RWPE2 (cell line): ENCODE measurements around the gene PLD5.
A peak's percentile ranks its signal among the peaks of the same experiment; 100 is the strongest.

Experiments used
- ATAC-seq: fragments of 200-7000 bp; cut with Tn5 transposase; 3 replicates; pipeline ENCODE4 v1.9.1; 2021; ENCODE audit warnings: low read depth
- DNase-seq: peaks from one replicate; pipeline ENCODE4 v3.0.0-alpha.2; 2020; ENCODE audit warnings: low spot score
- H3K27ac ChIP-seq: fragments of 450-650 bp; 2 replicates; pipeline ENCODE4 v1.5.1; 2017; ENCODE audit warnings: mild to moderate bottlenecking; ENCODE audit not compliant: poor library complexity, severe bottlenecking
- H3K27me3 ChIP-seq: fragments of 250-450 bp; sonication (Bioruptor Pico); 2 replicates; pipeline ENCODE4 v1.5.1; 2021; ENCODE audit warnings: mild to moderate bottlenecking, moderate library complexity; ENCODE audit not compliant: insufficient read depth, poor library complexity, severe bottlenecking
- H3K36me3 ChIP-seq: fragments of 250-450 bp; sonication (Bioruptor Pico); 2 replicates; pipeline ENCODE4 v1.5.1; 2020; ENCODE audit warnings: low read depth, mild to moderate bottlenecking, moderate library complexity
- H3K4me1 ChIP-seq: fragments of 250-450 bp; sonication (Bioruptor Pico); 2 replicates; pipeline ENCODE4 v1.5.1; 2021; ENCODE audit warnings: mild to moderate bottlenecking, moderate library complexity; ENCODE audit not compliant: insufficient read depth, poor library complexity, severe bottlenecking
- H3K4me3 ChIP-seq: fragments of 250-450 bp; sonication (Bioruptor Pico); 2 replicates; pipeline ENCODE4 v1.5.1; 2021; ENCODE audit warnings: mild to moderate bottlenecking, moderate library complexity; ENCODE audit not compliant: severe bottlenecking
- H3K9me3 ChIP-seq: fragments of 250-450 bp; sonication (Bioruptor Pico); 2 replicates; pipeline ENCODE4 v1.5.1; 2021; ENCODE audit warnings: mild to moderate bottlenecking, moderate library complexity; ENCODE audit not compliant: severe bottlenecking
- TF ChIP-seq, protein P1 (sequence below): fragments of 450-650 bp; IDR thresholded peaks from one replicate; pipeline ENCODE4 v1.5.1; 2017; ENCODE audit warnings: mild to moderate bottlenecking, moderate library complexity; ENCODE audit not compliant: poor library complexity, severe bottlenecking

PLD5 gene

DNA sequence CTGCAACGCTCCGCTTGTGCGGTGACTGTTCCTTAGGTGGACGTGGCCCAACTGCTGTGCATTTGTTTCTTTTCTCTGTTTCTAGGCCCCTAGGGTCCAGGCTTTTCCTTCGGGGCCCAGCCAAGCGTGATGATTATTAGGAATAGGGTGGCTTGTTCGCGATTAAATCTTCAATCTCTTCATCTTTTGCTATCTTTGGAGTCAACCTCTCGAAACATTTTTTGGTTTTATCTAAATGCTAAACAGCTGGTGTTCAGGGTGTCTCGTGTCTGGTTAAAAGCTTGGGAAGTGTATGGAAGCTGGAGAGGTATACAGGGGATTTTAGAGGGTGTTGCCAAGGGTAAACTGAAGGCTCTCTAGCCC lies 844 bp upstream of the PLD5 start:
- TF ChIP-seq, protein P1, sequence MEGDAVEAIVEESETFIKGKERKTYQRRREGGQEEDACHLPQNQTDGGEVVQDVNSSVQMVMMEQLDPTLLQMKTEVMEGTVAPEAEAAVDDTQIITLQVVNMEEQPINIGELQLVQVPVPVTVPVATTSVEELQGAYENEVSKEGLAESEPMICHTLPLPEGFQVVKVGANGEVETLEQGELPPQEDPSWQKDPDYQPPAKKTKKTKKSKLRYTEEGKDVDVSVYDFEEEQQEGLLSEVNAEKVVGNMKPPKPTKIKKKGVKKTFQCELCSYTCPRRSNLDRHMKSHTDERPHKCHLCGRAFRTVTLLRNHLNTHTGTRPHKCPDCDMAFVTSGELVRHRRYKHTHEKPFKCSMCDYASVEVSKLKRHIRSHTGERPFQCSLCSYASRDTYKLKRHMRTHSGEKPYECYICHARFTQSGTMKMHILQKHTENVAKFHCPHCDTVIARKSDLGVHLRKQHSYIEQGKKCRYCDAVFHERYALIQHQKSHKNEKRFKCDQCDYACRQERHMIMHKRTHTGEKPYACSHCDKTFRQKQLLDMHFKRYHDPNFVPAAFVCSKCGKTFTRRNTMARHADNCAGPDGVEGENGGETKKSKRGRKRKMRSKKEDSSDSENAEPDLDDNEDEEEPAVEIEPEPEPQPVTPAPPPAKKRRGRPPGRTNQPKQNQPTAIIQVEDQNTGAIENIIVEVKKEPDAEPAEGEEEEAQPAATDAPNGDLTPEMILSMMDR = no peak
- DNase-seq (no peak), ATAC-seq (no peak; the same call in 1 of the 3 replicates)
- Histone ChIP-seq H3K9me3 (no peaks in the 10 kb centered on the region), H3K27ac (no peak overlapping the region), H3K36me3 (no peaks in the 10 kb centered on the region), H3K4me1 (peaks cover 4% of the 10 kb centered on the region), H3K4me3 (peak overlapping the region; percentile 40), H3K27me3 (no peaks in the 10 kb centered on the region)

DNA sequence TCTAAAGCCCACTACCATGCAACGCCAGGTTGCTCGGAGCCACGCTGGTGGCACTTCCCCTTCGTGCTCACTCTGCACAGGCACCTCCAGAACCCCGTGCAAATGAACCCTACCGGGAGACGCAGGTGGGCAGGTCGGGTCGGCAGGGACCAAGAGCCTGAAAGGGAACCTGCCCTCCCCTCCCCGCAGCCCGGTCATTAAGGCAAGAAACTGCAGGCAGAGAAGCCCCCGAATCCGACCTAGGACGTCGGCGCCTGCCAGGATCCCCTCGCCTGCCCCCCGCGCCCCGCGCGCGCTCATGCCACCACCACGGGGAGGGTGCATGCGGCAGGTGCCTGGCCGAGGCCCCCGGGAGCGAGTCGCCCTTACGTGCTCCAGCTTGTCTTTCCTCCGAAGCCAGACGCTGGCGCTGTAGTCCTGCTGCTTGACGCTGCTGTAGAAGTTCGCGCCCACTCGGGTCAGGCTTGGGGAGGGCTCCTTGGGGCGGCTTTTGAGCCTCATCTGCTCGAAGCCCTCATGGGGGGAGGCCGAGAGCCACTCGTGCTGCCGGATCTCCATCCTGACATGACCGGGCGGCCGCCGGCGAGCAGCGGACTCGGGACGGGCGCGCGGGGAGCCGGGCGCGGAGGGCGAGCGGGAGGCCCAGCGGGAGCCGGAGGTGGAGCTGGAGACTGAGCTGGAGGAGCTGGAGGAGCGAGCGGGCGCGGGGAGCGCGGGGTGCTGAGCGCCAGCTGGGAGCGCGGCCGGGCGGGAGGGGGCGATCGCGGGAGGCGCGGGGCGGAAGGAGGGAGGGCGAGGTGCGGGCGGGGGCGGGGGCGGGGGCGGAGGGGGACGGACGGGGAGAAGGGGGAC lies 552 bp downstream of the PLD5 start:
- peak; percentile 74 for ATAC-seq
- no peak overlapping the region for H3K27ac ChIP-seq
- no peak for DNase-seq
- H3K4me3 ChIP-seq = peak overlapping the region; percentile 40
- TF ChIP-seq, protein P1 = peak; percentile 44
- no peaks in the 10 kb centered on the region for H3K4me1 ChIP-seq
- H3K27me3 ChIP-seq = no peaks in the 10 kb centered on the region
- H3K36me3 ChIP-seq = no peaks in the 10 kb centered on the region
- H3K9me3 ChIP-seq = no peaks in the 10 kb centered on the region

DNA sequence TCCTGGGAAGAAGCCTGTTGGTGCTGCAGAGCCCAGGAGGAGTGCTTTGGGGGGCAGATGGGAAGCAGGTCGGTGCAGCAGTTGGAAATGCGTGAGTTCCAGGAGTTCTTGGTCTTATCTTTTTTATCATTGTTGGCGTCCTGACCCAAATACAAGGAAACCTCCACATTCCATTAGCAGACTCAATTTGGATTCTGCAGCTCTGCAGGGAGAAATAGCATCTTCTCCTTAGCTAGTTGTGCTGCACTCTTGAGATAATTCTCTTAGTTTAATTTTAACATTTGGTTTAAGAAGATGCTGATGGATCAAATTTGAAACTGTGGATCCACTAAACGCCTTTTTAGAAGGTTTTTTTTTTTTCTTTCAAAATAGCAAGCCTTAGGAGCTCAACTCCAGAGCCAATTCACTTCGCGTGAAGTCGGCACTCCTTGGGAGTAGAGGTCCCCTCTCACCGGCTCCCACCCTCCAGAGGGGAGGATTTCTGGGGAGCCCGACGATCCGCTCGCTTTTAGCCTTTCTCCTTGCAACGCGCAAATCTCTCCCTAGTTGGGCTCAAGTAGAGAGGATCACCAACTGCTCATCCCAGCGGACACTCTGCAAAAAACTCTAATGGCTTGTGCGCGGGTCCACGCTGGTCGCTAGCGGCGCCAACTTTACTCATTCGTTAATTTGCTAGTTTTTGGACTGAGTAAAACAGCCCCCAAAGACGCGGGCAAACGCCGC lies 1.3 kb downstream of the PLD5 start:
- Histone ChIP-seq H3K27me3 (no peaks in the 10 kb centered on the region), H3K27ac (no peak overlapping the region), H3K4me1 (no peaks in the 10 kb centered on the region), H3K36me3 (no peaks in the 10 kb centered on the region), H3K4me3 (peak overlapping the region; percentile 40), H3K9me3 (no peaks in the 10 kb centered on the region)
- ATAC-seq (no peak), DNase-seq (no peak)
- TF ChIP-seq, protein P1 = no peak

DNA sequence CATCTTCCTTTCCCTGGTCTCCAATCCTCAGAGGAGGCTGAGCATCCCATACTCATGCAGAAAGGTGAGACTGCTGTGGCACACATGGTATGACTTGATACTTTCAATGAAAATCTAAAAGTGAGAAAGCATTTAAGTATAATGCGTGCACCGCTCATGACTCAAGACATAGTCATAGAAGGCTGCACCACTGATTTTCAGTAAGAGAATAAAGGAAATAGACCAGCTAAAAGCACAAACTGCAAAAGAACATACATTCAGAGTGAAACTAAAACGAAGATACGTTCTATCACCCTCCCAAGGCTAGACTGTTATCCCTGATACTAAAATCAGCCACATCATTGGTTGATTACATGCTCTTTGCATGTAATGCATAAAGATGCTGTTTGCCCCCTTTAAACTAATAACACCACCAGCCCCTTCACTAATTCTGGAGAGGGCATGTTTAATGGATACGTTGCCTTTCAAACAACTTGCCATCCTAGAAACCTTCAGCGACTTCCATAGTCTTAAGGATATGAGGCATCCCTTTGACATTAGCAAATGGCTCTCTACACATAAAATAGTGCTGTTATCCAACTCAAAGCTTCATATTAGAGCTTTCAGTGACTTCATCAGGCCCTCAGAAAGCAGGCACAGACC lies 2.1 kb downstream of the PLD5 start:
- Histone ChIP-seq H3K4me1 (no peaks in the 10 kb centered on the region), H3K27me3 (no peaks in the 10 kb centered on the region), H3K27ac (no peak overlapping the region), H3K9me3 (no peaks in the 10 kb centered on the region), H3K4me3 (peak overlapping the region; percentile 10), H3K36me3 (no peaks in the 10 kb centered on the region)
- TF ChIP-seq, protein P1 = no peak
- ATAC-seq (peak; percentile 49), DNase-seq (no peak)
